Measurements from ENCODE around the gene DNAH9.

Gene DNAH9

DNA sequence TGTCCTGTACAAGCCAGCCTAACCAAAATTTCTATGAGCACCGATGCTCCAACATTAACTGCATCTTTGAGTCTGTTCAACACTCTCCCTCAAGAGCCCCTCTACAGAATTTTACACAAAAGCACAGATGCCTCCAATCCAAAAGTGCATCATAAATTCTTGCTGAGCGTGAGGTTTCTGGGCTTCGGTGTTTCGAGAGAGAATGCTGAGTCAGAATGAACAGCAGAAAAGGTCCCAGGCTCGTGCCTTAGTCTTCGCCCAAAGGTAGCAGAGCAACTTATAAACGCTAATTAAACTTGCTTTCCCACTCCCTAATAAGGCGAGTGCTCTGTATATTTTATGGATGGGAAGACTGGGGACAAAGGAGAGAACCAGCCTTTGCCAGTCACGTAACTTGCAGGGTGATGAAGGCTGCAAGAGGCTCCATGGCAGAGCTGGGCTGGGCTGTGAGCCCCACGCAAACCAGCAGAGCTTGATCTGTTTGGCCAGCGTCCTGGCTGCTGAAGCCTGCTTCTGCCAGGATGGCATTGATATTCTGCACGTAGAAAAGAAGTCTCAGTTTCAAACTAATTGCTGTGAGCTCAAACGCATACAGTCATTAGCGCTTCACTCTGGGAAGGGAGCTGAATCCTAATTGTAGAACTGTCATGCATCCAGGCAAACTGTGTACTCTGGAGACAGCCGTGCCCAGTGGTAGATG, 138.5 kb downstream of the DNAH9 start:
- WGBS (ENCODE audit: extremely low coverage, insufficient coverage, low lambda C conversion rate): no CpG with 5 or more reads among the region's 15 CpGs
- Histone ChIP-seq H2AK5ac (ENCODE audit: low read length) (no peak overlapping the region), H4K8ac (ENCODE audit: low read depth, low read length) (no peak overlapping the region), H3K4me2 (ENCODE audit: low read length) (no peak overlapping the region), H3K36me3 (ENCODE audit: control insufficient read depth, insufficient read depth, low read length) (no peaks in the 10 kb centered on the region), H3K4me3 (ENCODE audit: low read length) (no peak overlapping the region), H2BK120ac (ENCODE audit: low read depth, low read length) (no peak overlapping the region), H2BK5ac (ENCODE audit: low read length) (no peak overlapping the region), H2BK15ac (replicated peaks; ENCODE audit: low read depth) (no peak overlapping the region), H3K18ac (ENCODE audit: low read length) (no peak overlapping the region), H3K4me1 (ENCODE audit: control insufficient read depth, low read depth, low read length) (no peaks in the 10 kb centered on the region), H3K56ac (ENCODE audit: low read length) (no peak overlapping the region), H3K79me2 (ENCODE audit: control insufficient read depth, insufficient read depth, low read length) (no peaks in the 10 kb centered on the region), H3K79me1 (ENCODE audit: low read length) (no peaks in the 10 kb centered on the region), H3K9ac (ENCODE audit: low read length) (no peak overlapping the region), H3K27me3 (ENCODE audit: insufficient read depth, low read length, poor library complexity) (no peaks in the 10 kb centered on the region), H3K4ac (ENCODE audit: low read depth, low read length) (no peak overlapping the region), H3K27ac (ENCODE audit: low read depth, low read length) (no peak overlapping the region), H4K5ac (ENCODE audit: low read length) (no peak overlapping the region), H3K23ac (ENCODE audit: low read length) (no peak overlapping the region)
- peak; percentile 18 for DNase-seq

- Histone ChIP-seq H3K36me3 (ENCODE audit: control insufficient read depth, insufficient read depth, low read length) (no peaks in the 10 kb centered on the region), H3K56ac (ENCODE audit: low read length) (no peak overlapping the region), H3K23ac (ENCODE audit: low read length) (no peak overlapping the region), H3K4ac (ENCODE audit: low read depth, low read length) (no peak overlapping the region), H4K8ac (ENCODE audit: low read depth, low read length) (no peak overlapping the region), H2BK120ac (ENCODE audit: low read depth, low read length) (no peak overlapping the region), H3K4me2 (ENCODE audit: low read length) (no peak overlapping the region), H4K5ac (ENCODE audit: low read length) (no peak overlapping the region), H3K4me3 (ENCODE audit: low read length) (no peak overlapping the region), H3K4me1 (ENCODE audit: control insufficient read depth, low read depth, low read length) (no peaks in the 10 kb centered on the region), H2AK5ac (ENCODE audit: low read length) (no peak overlapping the region), H2BK5ac (ENCODE audit: low read length) (no peak overlapping the region), H3K79me2 (ENCODE audit: control insufficient read depth, insufficient read depth, low read length) (no peaks in the 10 kb centered on the region), H3K9ac (ENCODE audit: low read length) (no peak overlapping the region), H3K27ac (ENCODE audit: low read depth, low read length) (no peak overlapping the region), H2BK15ac (replicated peaks; ENCODE audit: low read depth) (no peak overlapping the region), H3K27me3 (ENCODE audit: insufficient read depth, low read length, poor library complexity) (no peaks in the 10 kb centered on the region), H3K79me1 (ENCODE audit: low read length) (no peaks in the 10 kb centered on the region), H3K18ac (ENCODE audit: low read length) (no peak overlapping the region)
- no peak for DNase-seq
- no CpG with 5 or more reads among the region's 5 CpGs for WGBS (ENCODE audit: extremely low coverage, insufficient coverage, low lambda C conversion rate)
These were observed 139.0 kb downstream of the DNAH9 start for GRCh38 chr17:11737313-11737679.

DNA sequence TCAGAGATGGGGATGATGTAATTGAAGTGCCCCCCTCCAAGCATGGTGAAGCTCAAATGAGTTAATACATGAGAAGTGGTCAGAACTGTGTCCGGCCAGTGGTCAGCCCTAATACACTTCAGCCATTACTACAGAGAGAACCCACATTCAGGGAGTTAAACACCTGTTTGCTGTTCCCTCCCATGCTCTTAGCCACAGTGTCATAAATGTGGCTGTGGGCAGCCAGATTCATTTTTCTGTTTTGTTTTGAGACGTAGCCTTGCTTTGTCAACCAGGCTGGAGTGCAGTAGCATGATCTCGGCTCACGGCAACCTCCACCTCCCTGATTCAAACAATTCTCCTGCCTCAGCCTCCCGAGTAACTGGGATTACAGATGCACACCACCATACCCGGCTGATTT, 139.9 kb downstream of the DNAH9 start:
- H3K4ac ChIP-seq (ENCODE audit: low read depth, low read length): no peak overlapping the region
- H3K56ac ChIP-seq (ENCODE audit: low read length): no peak overlapping the region
- H4K8ac ChIP-seq (ENCODE audit: low read depth, low read length): no peak overlapping the region
- H3K4me1 ChIP-seq (ENCODE audit: control insufficient read depth, low read depth, low read length): no peaks in the 10 kb centered on the region
- no peak overlapping the region for H2BK120ac ChIP-seq (ENCODE audit: low read depth, low read length)
- H3K27me3 ChIP-seq (ENCODE audit: insufficient read depth, low read length, poor library complexity): no peaks in the 10 kb centered on the region
- H2BK15ac ChIP-seq (replicated peaks; ENCODE audit: low read depth): no peak overlapping the region
- no peak overlapping the region for H2BK5ac ChIP-seq (ENCODE audit: low read length)
- no peak overlapping the region for H3K18ac ChIP-seq (ENCODE audit: low read length)
- H2AK5ac ChIP-seq (ENCODE audit: low read length): no peak overlapping the region
- no peak overlapping the region for H3K4me3 ChIP-seq (ENCODE audit: low read length)
- no peak overlapping the region for H3K27ac ChIP-seq (ENCODE audit: low read depth, low read length)
- no peak overlapping the region for H3K4me2 ChIP-seq (ENCODE audit: low read length)
- WGBS (ENCODE audit: extremely low coverage, insufficient coverage, low lambda C conversion rate): no CpG with 5 or more reads among the region's 6 CpGs
- H3K23ac ChIP-seq (ENCODE audit: low read length): no peak overlapping the region
- no peak for DNase-seq
- H3K79me2 ChIP-seq (ENCODE audit: control insufficient read depth, insufficient read depth, low read length): no peaks in the 10 kb centered on the region
- no peaks in the 10 kb centered on the region for H3K36me3 ChIP-seq (ENCODE audit: control insufficient read depth, insufficient read depth, low read length)
- no peaks in the 10 kb centered on the region for H3K79me1 ChIP-seq (ENCODE audit: low read length)
- H4K5ac ChIP-seq (ENCODE audit: low read length): no peak overlapping the region
- H3K9ac ChIP-seq (ENCODE audit: low read length): no peak overlapping the region

- DNase-seq: no peak
- no peak overlapping the region for H2BK15ac ChIP-seq (replicated peaks; ENCODE audit: low read depth)
- no peak overlapping the region for H3K4ac ChIP-seq (ENCODE audit: low read depth, low read length)
- no peak overlapping the region for H3K27ac ChIP-seq (ENCODE audit: low read depth, low read length)
- H3K56ac ChIP-seq (ENCODE audit: low read length): no peak overlapping the region
- no peak overlapping the region for H3K4me2 ChIP-seq (ENCODE audit: low read length)
- no peak overlapping the region for H3K4me3 ChIP-seq (ENCODE audit: low read length)
- no peak overlapping the region for H2AK5ac ChIP-seq (ENCODE audit: low read length)
- H3K23ac ChIP-seq (ENCODE audit: low read length): no peak overlapping the region
- H3K79me1 ChIP-seq (ENCODE audit: low read length): no peaks in the 10 kb centered on the region
- no CpG with 5 or more reads among the region's 5 CpGs for WGBS (ENCODE audit: extremely low coverage, insufficient coverage, low lambda C conversion rate)
- no peak overlapping the region for H3K9ac ChIP-seq (ENCODE audit: low read length)
- no peak overlapping the region for H4K5ac ChIP-seq (ENCODE audit: low read length)
- no peaks in the 10 kb centered on the region for H3K27me3 ChIP-seq (ENCODE audit: insufficient read depth, low read length, poor library complexity)
- H3K4me1 ChIP-seq (ENCODE audit: control insufficient read depth, low read depth, low read length): no peaks in the 10 kb centered on the region
- H2BK5ac ChIP-seq (ENCODE audit: low read length): no peak overlapping the region
- H3K79me2 ChIP-seq (ENCODE audit: control insufficient read depth, insufficient read depth, low read length): no peaks in the 10 kb centered on the region
- no peak overlapping the region for H2BK120ac ChIP-seq (ENCODE audit: low read depth, low read length)
- H4K8ac ChIP-seq (ENCODE audit: low read depth, low read length): no peak overlapping the region
- no peak overlapping the region for H3K18ac ChIP-seq (ENCODE audit: low read length)
- no peaks in the 10 kb centered on the region for H3K36me3 ChIP-seq (ENCODE audit: control insufficient read depth, insufficient read depth, low read length)
These were observed 141.1 kb downstream of the DNAH9 start for GRCh38 chr17:11739351-11739750.

- Histone ChIP-seq H3K4me2 (ENCODE audit: low read length) (no peak overlapping the region), H3K4me3 (ENCODE audit: low read length) (no peak overlapping the region), H2AK5ac (ENCODE audit: low read length) (no peak overlapping the region), H2BK5ac (ENCODE audit: low read length) (no peak overlapping the region), H2BK120ac (ENCODE audit: low read depth, low read length) (no peak overlapping the region), H4K8ac (ENCODE audit: low read depth, low read length) (no peak overlapping the region), H3K4me1 (ENCODE audit: control insufficient read depth, low read depth, low read length) (no peaks in the 10 kb centered on the region), H3K9ac (ENCODE audit: low read length) (no peak overlapping the region), H3K79me1 (ENCODE audit: low read length) (no peaks in the 10 kb centered on the region), H2BK15ac (replicated peaks; ENCODE audit: low read depth) (no peak overlapping the region), H4K5ac (ENCODE audit: low read length) (no peak overlapping the region), H3K56ac (ENCODE audit: low read length) (no peak overlapping the region), H3K18ac (ENCODE audit: low read length) (no peak overlapping the region), H3K4ac (ENCODE audit: low read depth, low read length) (no peak overlapping the region), H3K27ac (ENCODE audit: low read depth, low read length) (no peak overlapping the region), H3K23ac (ENCODE audit: low read length) (no peak overlapping the region), H3K27me3 (ENCODE audit: insufficient read depth, low read length, poor library complexity) (no peaks in the 10 kb centered on the region), H3K36me3 (ENCODE audit: control insufficient read depth, insufficient read depth, low read length) (no peaks in the 10 kb centered on the region), H3K79me2 (ENCODE audit: control insufficient read depth, insufficient read depth, low read length) (no peaks in the 10 kb centered on the region)
- no peak for DNase-seq
- no CpG with 5 or more reads among the region's 6 CpGs for WGBS (ENCODE audit: extremely low coverage, insufficient coverage, low lambda C conversion rate)
These were observed 141.6 kb downstream of the DNAH9 start for GRCh38 chr17:11739848-11740247.

GRCh38 chr17:11742886-11743285, 144.6 kb downstream of the DNAH9 start:
- Histone ChIP-seq H3K23ac (ENCODE audit: low read length) (no peak overlapping the region), H3K4me1 (ENCODE audit: control insufficient read depth, low read depth, low read length) (no peaks in the 10 kb centered on the region), H3K9ac (ENCODE audit: low read length) (no peak overlapping the region), H3K56ac (ENCODE audit: low read length) (no peak overlapping the region), H2BK15ac (replicated peaks; ENCODE audit: low read depth) (no peak overlapping the region), H3K79me2 (ENCODE audit: control insufficient read depth, insufficient read depth, low read length) (no peaks in the 10 kb centered on the region), H2AK5ac (ENCODE audit: low read length) (no peak overlapping the region), H3K27me3 (ENCODE audit: insufficient read depth, low read length, poor library complexity) (no peaks in the 10 kb centered on the region), H2BK5ac (ENCODE audit: low read length) (no peak overlapping the region), H3K36me3 (ENCODE audit: control insufficient read depth, insufficient read depth, low read length) (no peaks in the 10 kb centered on the region), H4K5ac (ENCODE audit: low read length) (no peak overlapping the region), H3K4me3 (ENCODE audit: low read length) (no peak overlapping the region), H3K27ac (ENCODE audit: low read depth, low read length) (no peak overlapping the region), H3K4ac (ENCODE audit: low read depth, low read length) (no peak overlapping the region), H3K18ac (ENCODE audit: low read length) (no peak overlapping the region), H4K8ac (ENCODE audit: low read depth, low read length) (no peak overlapping the region), H3K4me2 (ENCODE audit: low read length) (no peak overlapping the region), H3K79me1 (ENCODE audit: low read length) (no peaks in the 10 kb centered on the region), H2BK120ac (ENCODE audit: low read depth, low read length) (no peak overlapping the region)
- DNase-seq: peak; percentile 57
- no CpG with 5 or more reads among the region's 4 CpGs for WGBS (ENCODE audit: extremely low coverage, insufficient coverage, low lambda C conversion rate)

Measured in mesendoderm (in vitro differentiated cells).